ENCODE data around the gene CYP2J2. TPM values are rescaled to one million over a fixed set of nuclear protein-coding genes. Genes with fewer than 3 reads are reported as not detected.

The CYP2J2 gene
- total RNA-seq, 1 donor from 2014 or later = 91.7 TPM

DNA sequence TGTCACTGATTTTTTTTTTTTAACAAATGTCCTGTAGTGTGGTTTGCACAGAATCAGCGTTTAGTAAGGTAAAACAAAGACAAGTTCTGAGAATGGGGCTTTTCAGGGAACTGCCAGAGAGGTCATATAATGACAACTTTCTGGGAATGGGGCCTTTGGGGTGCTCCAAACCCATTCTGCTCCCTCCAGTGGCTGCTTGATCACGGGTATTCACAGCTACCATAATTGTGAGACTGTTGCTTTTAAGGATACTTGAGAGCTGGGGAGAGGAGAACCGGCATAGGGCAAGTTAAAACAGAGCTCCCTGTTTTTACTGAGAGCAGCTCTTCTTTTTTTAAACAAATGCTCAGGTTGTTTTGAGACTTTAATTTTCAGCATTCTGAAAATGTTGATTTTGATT, 48.2 kb downstream of the CYP2J2 start:
- intact Hi-C loops (cut with micrococcal nuclease) = loop anchor here (2.0 kb wide), 1 partner anchor 68 kb away; no protein-coding TSS in a partner anchor
- Histone ChIP-seq H3K9me3 (replicated peaks) (peaks cover 23% of the 10 kb centered on the region), H3K36me3 (no peaks in the 10 kb centered on the region), H3K27ac (replicated peaks) (no peak overlapping the region), H3K27me3 (ENCODE audit: low read depth) (no peaks in the 10 kb centered on the region), H3K4me3 (no peak overlapping the region), H3K4me1 (peaks cover 5% of the 10 kb centered on the region)
- TF ChIP-seq, protein P1, sequence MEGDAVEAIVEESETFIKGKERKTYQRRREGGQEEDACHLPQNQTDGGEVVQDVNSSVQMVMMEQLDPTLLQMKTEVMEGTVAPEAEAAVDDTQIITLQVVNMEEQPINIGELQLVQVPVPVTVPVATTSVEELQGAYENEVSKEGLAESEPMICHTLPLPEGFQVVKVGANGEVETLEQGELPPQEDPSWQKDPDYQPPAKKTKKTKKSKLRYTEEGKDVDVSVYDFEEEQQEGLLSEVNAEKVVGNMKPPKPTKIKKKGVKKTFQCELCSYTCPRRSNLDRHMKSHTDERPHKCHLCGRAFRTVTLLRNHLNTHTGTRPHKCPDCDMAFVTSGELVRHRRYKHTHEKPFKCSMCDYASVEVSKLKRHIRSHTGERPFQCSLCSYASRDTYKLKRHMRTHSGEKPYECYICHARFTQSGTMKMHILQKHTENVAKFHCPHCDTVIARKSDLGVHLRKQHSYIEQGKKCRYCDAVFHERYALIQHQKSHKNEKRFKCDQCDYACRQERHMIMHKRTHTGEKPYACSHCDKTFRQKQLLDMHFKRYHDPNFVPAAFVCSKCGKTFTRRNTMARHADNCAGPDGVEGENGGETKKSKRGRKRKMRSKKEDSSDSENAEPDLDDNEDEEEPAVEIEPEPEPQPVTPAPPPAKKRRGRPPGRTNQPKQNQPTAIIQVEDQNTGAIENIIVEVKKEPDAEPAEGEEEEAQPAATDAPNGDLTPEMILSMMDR (IDR thresholded peaks at IDR 0.05; ENCODE audit: borderline replicate concordance) = no peak
- no peak for DNase-seq

DNA sequence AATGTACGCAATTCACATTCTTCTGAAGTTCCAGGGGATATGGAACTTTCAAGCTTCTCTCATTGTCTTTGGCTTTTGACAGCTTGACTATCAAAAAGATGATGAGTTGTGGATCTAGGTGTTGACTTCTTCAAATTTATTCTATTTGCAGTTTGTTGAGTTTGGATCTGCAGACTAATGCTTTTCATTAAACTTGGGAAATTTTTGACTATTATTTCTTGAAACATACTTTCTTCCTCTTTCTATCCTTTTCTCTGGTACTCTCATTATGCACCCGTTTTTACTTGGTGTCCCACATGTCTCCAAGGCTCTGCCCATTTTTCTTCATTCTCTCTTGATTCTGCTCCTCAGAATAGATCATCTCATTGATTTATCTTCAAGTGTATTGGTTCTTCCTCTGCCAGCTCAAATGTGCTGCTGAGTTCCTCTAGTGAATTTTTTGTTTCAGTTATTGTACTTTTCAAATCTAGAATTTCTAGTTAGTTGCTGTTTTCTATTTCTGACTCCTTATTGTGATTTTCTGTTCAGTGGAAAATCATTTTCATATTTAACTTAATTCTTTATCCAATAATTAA, 49.4 kb downstream of the CYP2J2 start:
- Histone ChIP-seq H3K36me3 (no peaks in the 10 kb centered on the region), H3K4me3 (no peak overlapping the region), H3K27ac (replicated peaks) (no peak overlapping the region), H3K4me1 (peaks cover 5% of the 10 kb centered on the region), H3K27me3 (ENCODE audit: low read depth) (no peaks in the 10 kb centered on the region), H3K9me3 (replicated peaks) (peaks cover 23% of the 10 kb centered on the region)
- no peak for DNase-seq
- intact Hi-C loops (cut with micrococcal nuclease) = no loop called here
- TF ChIP-seq, protein P1 (IDR thresholded peaks at IDR 0.05; ENCODE audit: borderline replicate concordance) = no peak

DNA sequence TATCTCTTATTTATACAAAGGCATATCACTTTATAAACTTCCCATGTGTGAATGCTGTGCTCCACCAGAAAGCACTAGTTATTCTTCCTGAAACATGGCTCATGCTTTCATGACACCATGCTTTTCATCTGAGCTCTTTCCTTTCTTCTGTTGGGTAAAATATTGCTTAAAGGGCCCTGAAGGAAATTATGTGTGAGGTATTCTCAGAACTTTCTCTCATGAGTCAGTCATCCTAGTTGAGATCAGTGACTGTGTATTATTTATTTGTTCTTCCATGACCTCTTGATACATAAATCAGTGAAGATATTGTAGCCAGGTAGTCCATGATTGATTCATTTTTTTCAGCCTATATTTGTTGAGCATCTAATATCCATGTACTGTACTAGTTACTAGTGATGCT, 54.8 kb downstream of the CYP2J2 start:
- no peak for DNase-seq
- Histone ChIP-seq H3K4me3 (no peak overlapping the region), H3K9me3 (replicated peaks) (peaks cover 6% of the 10 kb centered on the region), H3K4me1 (no peaks in the 10 kb centered on the region), H3K36me3 (no peaks in the 10 kb centered on the region), H3K27me3 (ENCODE audit: low read depth) (no peaks in the 10 kb centered on the region), H3K27ac (replicated peaks) (no peak overlapping the region)
- TF ChIP-seq, protein P1 (IDR thresholded peaks at IDR 0.05; ENCODE audit: borderline replicate concordance) = no peak
- intact Hi-C loops (cut with micrococcal nuclease) = no loop called here

DNA sequence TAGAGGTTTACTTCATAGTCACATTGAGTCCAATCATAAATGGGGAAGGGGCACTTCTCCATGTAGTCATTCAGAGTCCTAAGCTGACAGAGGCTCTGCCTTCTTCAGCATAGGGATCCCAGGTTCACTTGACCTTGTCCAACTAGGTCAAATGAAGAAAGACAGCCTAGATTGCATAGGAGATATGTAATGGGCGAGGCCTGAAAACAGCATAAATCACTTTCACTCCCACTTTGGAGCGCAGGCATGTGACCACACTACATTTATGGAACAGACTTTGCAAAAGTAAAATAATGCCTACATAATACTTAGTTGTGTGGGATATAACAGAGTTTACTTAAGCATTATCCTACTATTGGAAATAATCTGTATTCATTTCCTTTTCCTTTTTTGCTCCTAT, 60.1 kb downstream of the CYP2J2 start:
- H3K27me3 ChIP-seq (ENCODE audit: low read depth) = no peaks in the 10 kb centered on the region
- no peak overlapping the region for H3K27ac ChIP-seq (replicated peaks)
- H3K4me1 ChIP-seq = no peaks in the 10 kb centered on the region
- TF ChIP-seq, protein P1 (IDR thresholded peaks at IDR 0.05; ENCODE audit: borderline replicate concordance) = no peak
- H3K9me3 ChIP-seq (replicated peaks) = no peaks in the 10 kb centered on the region
- H3K4me3 ChIP-seq = no peak overlapping the region
- H3K36me3 ChIP-seq = no peaks in the 10 kb centered on the region
- DNase-seq = no peak
- intact Hi-C loops (cut with micrococcal nuclease) = no loop called here

DNA sequence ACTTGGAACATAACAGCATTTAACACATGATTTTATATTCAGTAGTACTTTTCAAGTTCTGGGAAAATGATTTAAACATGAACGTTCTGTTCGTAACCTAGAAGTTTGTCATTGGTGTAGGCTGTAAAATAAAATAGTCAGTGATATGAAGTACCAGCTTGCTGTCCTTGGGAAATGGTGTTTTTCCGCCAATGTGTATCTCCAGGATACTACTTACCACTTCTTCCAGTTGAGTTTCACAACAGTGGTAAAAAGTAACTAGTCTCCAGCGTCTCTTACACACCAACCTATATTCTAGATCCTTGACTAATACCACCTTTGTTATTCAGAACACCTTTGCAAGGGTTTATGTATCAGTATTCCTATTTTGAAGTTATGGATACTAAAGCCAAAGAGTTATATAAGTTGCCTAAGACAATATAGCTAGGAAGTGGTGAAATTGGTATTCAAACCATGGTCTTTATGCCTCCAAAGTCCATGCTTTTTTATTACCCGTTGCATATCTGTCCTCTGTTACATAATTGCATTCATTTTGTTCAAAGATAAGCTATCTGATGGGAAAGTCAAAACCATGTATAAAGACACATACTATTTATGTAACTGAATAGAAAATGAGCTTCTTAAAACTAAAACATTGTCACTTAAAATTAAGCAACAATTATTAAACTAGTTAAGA, 68.8 kb downstream of the CYP2J2 start:
- Histone ChIP-seq H3K27me3 (ENCODE audit: low read depth) (no peaks in the 10 kb centered on the region), H3K9me3 (replicated peaks) (peaks cover 7% of the 10 kb centered on the region), H3K27ac (replicated peaks) (peak overlapping the region; percentile 62), H3K4me1 (peaks cover 15% of the 10 kb centered on the region), H3K36me3 (no peaks in the 10 kb centered on the region), H3K4me3 (no peak overlapping the region)
- no peak for DNase-seq
- TF ChIP-seq, protein P1 (IDR thresholded peaks at IDR 0.05; ENCODE audit: borderline replicate concordance) = no peak
- intact Hi-C loops (cut with micrococcal nuclease) = no loop called here

Measured in left ventricle myocardium inferior (tissue), 1 donor.